Kidney (tissue), 14 donors: ENCODE data around the gene FOLR1. TPM values are rescaled to one million over a fixed set of nuclear protein-coding genes. Genes with fewer than 3 reads are reported as not detected.
"Not testable (repeated sequence)": the region's sequence is repeated elsewhere in the genome, so short reads cannot be mapped to it uniquely, and the experiment has no call there.

Experiments
- DNase-seq, 5 donors: peaks; one replicate each; pipeline ENCODE4 v3.0.0-alpha.2; 2013 to 2020
- FAIRE-seq: peaks from 2 replicates; lab custom pipeline; 2012; peaks lifted over from hg19 to GRCh38; lab: Jason Lieb, UNC
- H3K27ac ChIP-seq, 2 donors: one replicate each; pipeline ENCODE4 v1.7.0; 2013; ENCODE audit warnings: low read depth in 2 of 2, low read length in 2 of 2, inconsistent platforms in 1 of 2
- H3K27me3 ChIP-seq: one replicate; pipeline ENCODE4 v1.7.1; 2013; ENCODE audit warnings: low read length, inconsistent platforms; ENCODE audit not compliant: control insufficient read depth, insufficient read depth
- H3K36me3 ChIP-seq, 3 donors: one replicate each; pipeline versions ENCODE4 v1.7.0 to v1.7.1; 2013; ENCODE audit warnings: low read length in 3 of 3, control low read depth in 1 of 3, inconsistent platforms in 1 of 3; ENCODE audit not compliant: insufficient read depth in 3 of 3, control insufficient read depth in 2 of 3
- H3K4me1 ChIP-seq, 3 donors: one replicate each; pipeline versions ENCODE4 v1.7.0 to v1.7.1; 2013; ENCODE audit warnings: low read length in 3 of 3, inconsistent platforms in 1 of 3, low read depth in 1 of 3; ENCODE audit not compliant: control insufficient read depth in 2 of 3, insufficient read depth in 2 of 3
- H3K4me3 ChIP-seq, 3 donors: one replicate each; pipeline versions ENCODE4 v1.7.0 to v1.8.1; 2013; ENCODE audit warnings: low read length in 3 of 3, control low read depth in 1 of 3, inconsistent platforms in 1 of 3
- H3K9ac ChIP-seq, 3 donors: one replicate each; pipeline versions ENCODE4 v1.7.0 to v1.7.1; 2013; ENCODE audit warnings: low read length in 3 of 3, control low read depth in 1 of 3, inconsistent platforms in 1 of 3
- H3K9me3 ChIP-seq, 3 donors: one replicate each; pipeline versions ENCODE4 v1.7.0 to v1.7.1; 2013; ENCODE audit warnings: low read length in 3 of 3, control low read depth in 1 of 3, inconsistent platforms in 1 of 3; ENCODE audit not compliant: control insufficient read depth in 2 of 3, insufficient read depth in 1 of 3
- intact Hi-C: fragments of 100-400 bp; cut with DNase I; formaldehyde crosslinking; loops from one replicate; pipeline ENCODE4 v1.11.1; 2022
- polyA plus RNA-seq: library from polyadenylated mRNA; stranded (reverse); fragments of 350-450 nt; fragmentation: Illumina TruSeq; extraction: RNeasy Lipid Tissue Mini Kit (QIAGEN cat#74804); gene quantifications from one replicate; pipeline ENCODE4 v1.2.3, GENCODE V29; 2014; ENCODE audit warnings: low read depth, low replicate concordance; ENCODE audit not compliant: insufficient read depth
- total RNA-seq: library from RNA; stranded (reverse); fragmentation: NEBNext Ultra II Directional; extraction: Animal tissue kit (Norgen Biotek cat#: 25700); gene quantifications from one replicate; pipeline ENCODE4 v1.2.1, GENCODE V29; 2021
- TF ChIP-seq, protein P1 (sequence below): IDR thresholded peaks from 3 replicates; pipeline ENCODE4 v1.5.1; 2012; ENCODE audit warnings: mild to moderate bottlenecking, moderate library complexity, borderline replicate concordance; ENCODE audit not compliant: insufficient read depth; ENCODE audit errors: extremely low read depth
- donor health status: control.
- donor health status: control.
- donor health status: control.
- donor health status: control.
- donor health status: control.
- donor health status: DM: yes; HTN: yes; CAD: no.
- donor health status: Normal renal cell carcinoma (clear cell type).

Gene FOLR1
- total and polyA plus RNA-seq, 2 donors from 2014 or later: 41.2 to 297 TPM

DNA sequence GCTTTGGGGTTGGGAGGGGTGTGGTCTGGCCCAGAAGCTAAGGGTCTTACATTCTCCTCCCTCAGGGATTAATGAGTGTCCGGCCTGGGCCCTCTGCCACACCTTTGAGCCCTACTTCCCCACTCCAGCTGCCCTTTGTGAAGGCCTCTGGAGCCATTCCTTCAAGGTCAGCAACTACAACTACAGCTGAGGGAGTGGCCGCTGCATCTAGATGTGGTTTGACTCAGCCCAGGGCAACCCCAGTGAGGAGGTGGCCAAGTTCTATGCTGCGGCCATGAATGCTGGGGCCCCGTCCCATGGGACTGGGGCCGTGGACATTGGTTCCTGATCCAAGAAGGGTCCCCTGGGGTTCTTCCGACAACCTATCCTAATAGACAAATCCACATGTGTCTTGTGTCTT lies 14.3 kb upstream of the FOLR1 start:
- H3K4me3 ChIP-seq: no peak overlapping the region
- intact Hi-C loops: no loop called here
- H3K27ac ChIP-seq: no peak overlapping the region
- FAIRE-seq (no peak), DNase-seq (no peak)
- H3K4me1 ChIP-seq: peaks cover 0 to 4% (median 0%) of the 10 kb centered on the region in 3 donors
- TF ChIP-seq, protein P1, sequence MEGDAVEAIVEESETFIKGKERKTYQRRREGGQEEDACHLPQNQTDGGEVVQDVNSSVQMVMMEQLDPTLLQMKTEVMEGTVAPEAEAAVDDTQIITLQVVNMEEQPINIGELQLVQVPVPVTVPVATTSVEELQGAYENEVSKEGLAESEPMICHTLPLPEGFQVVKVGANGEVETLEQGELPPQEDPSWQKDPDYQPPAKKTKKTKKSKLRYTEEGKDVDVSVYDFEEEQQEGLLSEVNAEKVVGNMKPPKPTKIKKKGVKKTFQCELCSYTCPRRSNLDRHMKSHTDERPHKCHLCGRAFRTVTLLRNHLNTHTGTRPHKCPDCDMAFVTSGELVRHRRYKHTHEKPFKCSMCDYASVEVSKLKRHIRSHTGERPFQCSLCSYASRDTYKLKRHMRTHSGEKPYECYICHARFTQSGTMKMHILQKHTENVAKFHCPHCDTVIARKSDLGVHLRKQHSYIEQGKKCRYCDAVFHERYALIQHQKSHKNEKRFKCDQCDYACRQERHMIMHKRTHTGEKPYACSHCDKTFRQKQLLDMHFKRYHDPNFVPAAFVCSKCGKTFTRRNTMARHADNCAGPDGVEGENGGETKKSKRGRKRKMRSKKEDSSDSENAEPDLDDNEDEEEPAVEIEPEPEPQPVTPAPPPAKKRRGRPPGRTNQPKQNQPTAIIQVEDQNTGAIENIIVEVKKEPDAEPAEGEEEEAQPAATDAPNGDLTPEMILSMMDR: no peak
- no peaks in the 10 kb centered on the region for H3K27me3 ChIP-seq
- no peak overlapping the region for H3K9ac ChIP-seq
- no peaks in the 10 kb centered on the region for H3K36me3 ChIP-seq
- H3K9me3 ChIP-seq: no peaks in the 10 kb centered on the region

DNA sequence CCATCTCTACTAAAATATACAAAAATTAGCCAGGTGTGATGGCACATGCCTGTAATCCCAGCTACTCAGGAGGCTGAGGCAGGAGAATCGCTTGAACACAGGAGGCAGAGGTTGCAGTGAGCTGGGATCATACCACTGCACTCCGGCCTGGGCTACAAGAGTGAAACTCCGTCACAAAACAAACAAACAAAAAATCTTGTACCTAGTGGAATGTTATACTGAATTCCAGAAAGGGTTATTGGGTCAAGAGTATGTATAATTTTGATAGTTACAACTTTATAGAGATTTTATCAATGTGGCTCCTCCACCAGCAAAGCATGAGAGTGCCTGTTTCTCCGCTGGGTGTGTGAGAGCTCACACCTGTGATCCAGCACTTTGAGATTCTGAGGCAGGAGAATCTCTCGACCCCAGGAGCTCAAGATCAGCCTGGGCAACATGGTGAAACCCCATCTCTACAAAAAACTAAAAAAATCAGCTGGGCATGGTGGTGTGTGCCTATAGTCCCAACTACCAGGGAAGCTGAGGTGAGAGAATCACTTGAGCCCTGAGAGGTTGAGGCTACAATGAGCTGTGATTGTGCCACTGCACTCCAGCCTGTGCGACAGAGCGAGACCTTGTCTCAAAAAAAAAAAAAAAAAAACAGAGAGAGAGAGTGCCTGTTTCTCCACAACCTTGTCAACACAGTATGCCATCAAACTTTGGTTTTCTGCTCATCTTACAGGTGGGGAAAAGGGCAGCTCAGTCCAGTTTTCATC lies 12.7 kb upstream of the FOLR1 start:
- H3K36me3 ChIP-seq: no peaks in the 10 kb centered on the region
- H3K4me3 ChIP-seq: no peak overlapping the region
- H3K9me3 ChIP-seq: no peaks in the 10 kb centered on the region
- H3K27me3 ChIP-seq: no peaks in the 10 kb centered on the region
- TF ChIP-seq, protein P1: no peak
- intact Hi-C loops: no loop called here
- DNase-seq (no peak), FAIRE-seq (no peak)
- no peak overlapping the region for H3K9ac ChIP-seq
- H3K4me1 ChIP-seq: peaks cover 0 to 4% (median 0%) of the 10 kb centered on the region in 3 donors
- no peak overlapping the region for H3K27ac ChIP-seq

DNA sequence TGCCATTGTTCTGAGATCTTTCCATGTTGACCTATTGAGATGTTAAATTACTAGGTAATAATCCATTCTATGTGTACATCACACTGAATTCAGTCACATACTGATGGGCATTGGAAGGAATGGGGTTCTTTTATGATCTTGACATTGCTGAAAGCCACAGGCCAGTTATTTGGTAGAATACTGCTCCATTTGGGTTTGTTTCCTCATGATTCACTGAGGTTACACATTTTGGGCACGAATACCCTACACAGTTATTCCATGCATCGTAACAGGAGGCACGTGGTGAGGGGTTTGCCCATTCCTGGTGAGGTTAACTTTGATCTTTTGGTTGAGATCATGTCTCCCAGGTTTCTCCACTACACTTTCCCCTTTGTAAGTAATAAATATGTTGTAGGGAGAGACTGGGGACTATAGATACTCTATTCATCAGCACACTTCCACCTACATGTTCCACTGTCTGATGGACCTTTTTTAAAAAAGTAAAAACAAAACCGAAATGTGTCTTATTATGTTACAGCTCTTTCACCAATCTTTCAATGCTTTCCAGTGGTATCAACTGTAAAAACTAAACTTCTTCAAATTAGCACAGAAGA lies 12.0 kb upstream of the FOLR1 start:
- Histone ChIP-seq H3K27me3 (no peaks in the 10 kb centered on the region), H3K4me3 (no peak overlapping the region), H3K9me3 (no peaks in the 10 kb centered on the region), H3K36me3 (no peaks in the 10 kb centered on the region), H3K27ac (no peak overlapping the region), H3K4me1 (peaks cover 0 to 4% (median 0%) of the 10 kb centered on the region in 3 donors), H3K9ac (no peak overlapping the region)
- intact Hi-C loops: no loop called here
- FAIRE-seq (no peak), DNase-seq (no peak)
- TF ChIP-seq, protein P1: no peak

DNA sequence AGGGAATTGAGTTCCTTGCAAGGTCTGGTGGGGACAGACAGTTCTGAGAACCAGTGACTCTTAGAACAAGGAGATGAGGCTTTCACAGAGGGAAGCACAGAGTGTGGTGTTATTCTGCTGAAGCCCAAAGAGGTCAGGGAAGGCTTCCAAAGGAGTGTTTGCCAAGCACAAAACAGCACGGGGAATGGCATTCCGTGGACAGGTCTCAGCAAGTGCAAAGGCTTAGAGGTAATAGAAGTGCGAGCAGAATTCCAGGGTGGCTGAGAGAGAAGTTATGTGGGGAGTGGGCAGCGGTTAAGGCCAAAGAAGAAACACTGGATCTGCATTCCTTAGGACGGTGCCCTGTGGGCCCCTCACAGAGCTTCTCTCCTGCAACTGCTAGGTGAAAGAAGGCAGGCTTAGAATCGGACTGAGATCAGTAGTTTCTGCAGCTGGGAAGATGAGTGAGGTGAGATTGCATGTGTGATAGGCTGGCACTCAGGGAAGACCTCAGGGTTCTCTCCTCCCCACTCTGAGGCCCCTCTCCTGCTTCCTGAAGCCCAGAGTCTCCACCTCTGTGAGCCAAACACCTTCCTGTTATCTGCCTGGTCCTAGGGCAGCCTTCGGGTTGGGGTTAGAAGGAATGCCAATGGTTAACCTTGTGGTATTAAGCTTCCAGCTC lies 10.9 kb upstream of the FOLR1 start:
- H3K27ac ChIP-seq, H3K4me3 ChIP-seq, H3K4me1 ChIP-seq, FAIRE-seq, H3K9me3 ChIP-seq, H3K9ac ChIP-seq, intact Hi-C loops, H3K36me3 ChIP-seq, H3K27me3 ChIP-seq: not testable (repeated sequence)
- peak in 1 of 5 donors; percentile 16 for DNase-seq
